Mesenchymal stem cell (in vitro differentiated cells and primary cell): Measurements from ENCODE around the gene C16orf82.

Experiments
- DNase-seq: peaks from one replicate; pipeline ENCODE4 v3.0.0-alpha.2; 2013
- H2AFZ ChIP-seq: one replicate; pipeline ENCODE4 v1.6.1; 2013; ENCODE audit warnings: low read depth, mild to moderate bottlenecking, control low read depth, inconsistent platforms, low read length, moderate library complexity
- H2AK5ac ChIP-seq: 2 replicates; pipeline ENCODE4 v1.6.1; 2013; ENCODE audit warnings: low read length, moderate library complexity, mild to moderate bottlenecking, inconsistent platforms; ENCODE audit not compliant: severe bottlenecking
- H2BK120ac ChIP-seq: one replicate; pipeline ENCODE4 v1.6.1; 2013; ENCODE audit warnings: low read depth, mild to moderate bottlenecking, inconsistent platforms, low read length, moderate library complexity
- H2BK12ac ChIP-seq, 2 experiments: one replicate each; pipeline ENCODE4 v1.6.1; 2013; ENCODE audit warnings: inconsistent platforms in 2 of 2, low read length in 2 of 2, mild to moderate bottlenecking in 2 of 2, moderate library complexity in 2 of 2, control low read depth in 1 of 2
- H2BK15ac ChIP-seq: one replicate; pipeline ENCODE4 v1.6.1; 2013; ENCODE audit warnings: mild to moderate bottlenecking, low read depth, inconsistent platforms; ENCODE audit not compliant: poor library complexity, severe bottlenecking
- H2BK5ac ChIP-seq: 2 replicates; pipeline ENCODE4 v1.6.1; 2013; ENCODE audit warnings: low read depth, mild to moderate bottlenecking, low read length, control low read depth, inconsistent platforms; ENCODE audit not compliant: poor library complexity, severe bottlenecking
- H3K14ac ChIP-seq, 2 experiments: one replicate each; pipeline ENCODE4 v1.6.1; 2013; ENCODE audit warnings: inconsistent platforms in 2 of 2, low read length in 2 of 2, control low read depth in 1 of 2, mild to moderate bottlenecking in 1 of 2, moderate library complexity in 1 of 2
- H3K18ac ChIP-seq, 2 experiments: one replicate each; pipeline ENCODE4 v1.6.1; 2013; ENCODE audit warnings: inconsistent platforms in 2 of 2, low read length in 2 of 2, control low read depth in 1 of 2, low read depth in 1 of 2, mild to moderate bottlenecking in 1 of 2
- H3K23ac ChIP-seq, 2 experiments: one replicate each; pipeline ENCODE4 v1.6.1; 2013; ENCODE audit warnings: inconsistent platforms in 2 of 2, low read length in 2 of 2, mild to moderate bottlenecking in 2 of 2, moderate library complexity in 2 of 2, control low read depth in 1 of 2
- H3K27ac ChIP-seq: 2 replicates; pipeline ENCODE4 v1.5.1; 2013; ENCODE audit warnings: mild to moderate bottlenecking, moderate library complexity, low read length, control low read depth, inconsistent platforms; ENCODE audit not compliant: poor library complexity, severe bottlenecking
- H3K27me3 ChIP-seq, 2 experiments: 2 replicates each; pipeline versions ENCODE4 v1.6.1 to v1.7.0; 2013; ENCODE audit warnings: low read length in 2 of 2, mild to moderate bottlenecking in 2 of 2, moderate library complexity in 2 of 2, control low read depth in 1 of 2, inconsistent platforms in 1 of 2; ENCODE audit not compliant: control insufficient read depth in 1 of 2, insufficient read depth in 1 of 2
- H3K36me3 ChIP-seq, 2 experiments: 2 replicates each; pipeline versions ENCODE4 v1.6.1 to v1.7.0; 2013; ENCODE audit warnings: low read length in 2 of 2, control low read depth in 1 of 2, inconsistent platforms in 1 of 2, low read depth in 1 of 2, mild to moderate bottlenecking in 1 of 2; ENCODE audit not compliant: insufficient read depth in 2 of 2, control insufficient read depth in 1 of 2
- H3K4ac ChIP-seq, 2 experiments: one replicate each; pipeline ENCODE4 v1.6.1; 2013; ENCODE audit warnings: inconsistent platforms in 2 of 2, low read length in 2 of 2, mild to moderate bottlenecking in 2 of 2, moderate library complexity in 2 of 2, control low read depth in 1 of 2, low read depth in 1 of 2
- H3K4me1 ChIP-seq: 2 replicates; pipeline ENCODE4 v1.6.1; 2013; ENCODE audit warnings: low read depth, low read length, control low read depth; ENCODE audit not compliant: control insufficient read depth, insufficient read depth
- H3K4me2 ChIP-seq: 2 replicates; pipeline ENCODE4 v1.6.1; 2013; ENCODE audit warnings: low read length, mild to moderate bottlenecking, inconsistent platforms; ENCODE audit not compliant: poor library complexity, severe bottlenecking
- H3K4me3 ChIP-seq, 2 experiments: 2 replicates each; pipeline versions ENCODE4 v1.5.1 to v1.7.0; 2013; ENCODE audit warnings: low read length in 2 of 2, mild to moderate bottlenecking in 2 of 2, control low read depth in 1 of 2, low read depth in 1 of 2; ENCODE audit not compliant: insufficient read depth in 1 of 2
- H3K79me1 ChIP-seq: replicated peaks from 2 replicates; pipeline ENCODE4 v1.6.1; 2013; ENCODE audit warnings: mild to moderate bottlenecking, control low read depth, low read length, inconsistent platforms; ENCODE audit not compliant: poor library complexity, severe bottlenecking
- H3K9ac ChIP-seq: 2 replicates; pipeline ENCODE4 v1.7.0; 2013; ENCODE audit warnings: mild to moderate bottlenecking, low read length, moderate library complexity
- H3K9me3 ChIP-seq: 2 replicates; pipeline ENCODE4 v1.7.0; 2013; ENCODE audit warnings: mild to moderate bottlenecking, low read length; ENCODE audit not compliant: control insufficient read depth
- H4K8ac ChIP-seq: one replicate; pipeline ENCODE4 v1.6.1; 2013; ENCODE audit warnings: inconsistent platforms, mild to moderate bottlenecking, low read length, moderate library complexity
- H4K91ac ChIP-seq: one replicate; pipeline ENCODE4 v1.6.1; 2013; ENCODE audit warnings: mild to moderate bottlenecking, low read length, inconsistent platforms
- WGBS: methylation state at CpG from one replicate; pipeline ENCODE4 v1.1.7; 2013; ENCODE audit warnings: mixed read lengths; 5-methylcytosine and 5-hydroxymethylcytosine counted together

C16orf82 gene

GRCh38 chr16:27109666-27110523, 43.2 kb downstream of the C16orf82 start:
- H3K4me2 ChIP-seq: peak overlapping the region; percentile 78
- H3K36me3 ChIP-seq: no peaks in the 10 kb centered on the region
- H3K4me1 ChIP-seq: peaks cover 5% of the 10 kb centered on the region
- peak overlapping the region; percentile 68 for H4K91ac ChIP-seq
- no peaks in the 10 kb centered on the region for H3K9me3 ChIP-seq
- peak overlapping the region; percentile 34 for H2BK120ac ChIP-seq
- no peak overlapping the region for H3K14ac ChIP-seq
- H3K27me3 ChIP-seq: peaks cover 5 to 19% of the 10 kb centered on the region in 2 experiments
- H3K23ac ChIP-seq: peak overlapping the region in 1 of 2 experiments; percentile 49
- peak; percentile 80 for DNase-seq
- peak overlapping the region; percentile 97 for H2BK15ac ChIP-seq
- peak overlapping the region in 1 of 2 experiments; percentile 32 for H3K4ac ChIP-seq
- H2AK5ac ChIP-seq: no peak overlapping the region
- H2AFZ ChIP-seq: peak overlapping the region; percentile 54
- WGBS: 16% methylated on average over 22 of the region's 61 CpGs
- no peaks in the 10 kb centered on the region for H3K79me1 ChIP-seq
- H3K4me3 ChIP-seq: peak overlapping the region; percentile 53 to 70
- H3K27ac ChIP-seq: no peak overlapping the region
- peak overlapping the region; percentile 67 to 77 for H3K18ac ChIP-seq
- no peak overlapping the region for H2BK12ac ChIP-seq
- peak overlapping the region; percentile 95 for H4K8ac ChIP-seq
- no peak overlapping the region for H2BK5ac ChIP-seq
- peak overlapping the region; percentile 79 for H3K9ac ChIP-seq

GRCh38 chr16:27110524-27110896, 43.8 kb downstream of the C16orf82 start:
- Histone ChIP-seq H2BK120ac (no peak overlapping the region), H4K8ac (peak overlapping the region; percentile 95), H3K4me1 (peaks cover 5% of the 10 kb centered on the region), H2BK12ac (no peak overlapping the region), H3K9me3 (no peaks in the 10 kb centered on the region), H3K4me3 (peak overlapping the region in 1 of 2 experiments; percentile 68), H3K4me2 (peak overlapping the region; percentile 78), H2BK5ac (no peak overlapping the region), H2AFZ (peak overlapping the region; percentile 54), H3K27ac (no peak overlapping the region), H3K18ac (peak overlapping the region; percentile 67 to 77), H2BK15ac (peak overlapping the region; percentile 97), H2AK5ac (no peak overlapping the region), H4K91ac (peak overlapping the region; percentile 68), H3K9ac (peak overlapping the region; percentile 73), H3K36me3 (no peaks in the 10 kb centered on the region), H3K4ac (no peak overlapping the region), H3K14ac (no peak overlapping the region), H3K79me1 (no peaks in the 10 kb centered on the region), H3K23ac (peak overlapping the region in 1 of 2 experiments; percentile 49), H3K27me3 (peaks cover 5 to 18% of the 10 kb centered on the region in 2 experiments)
- peak; percentile 2 for DNase-seq
- 59% methylated on average over 4 of the region's 7 CpGs for WGBS

GRCh38 chr16:27111486-27111885, 44.8 kb downstream of the C16orf82 start:
- Histone ChIP-seq H4K91ac (peak overlapping the region; percentile 22), H2AFZ (no peak overlapping the region), H2BK12ac (no peak overlapping the region), H3K18ac (no peak overlapping the region), H3K9me3 (no peaks in the 10 kb centered on the region), H3K36me3 (no peaks in the 10 kb centered on the region), H3K79me1 (no peaks in the 10 kb centered on the region), H3K4ac (no peak overlapping the region), H2BK5ac (no peak overlapping the region), H2BK15ac (no peak overlapping the region), H3K23ac (no peak overlapping the region), H3K27me3 (peaks cover 5 to 15% of the 10 kb centered on the region in 2 experiments), H4K8ac (no peak overlapping the region), H3K9ac (no peak overlapping the region), H3K27ac (no peak overlapping the region), H3K14ac (no peak overlapping the region), H2BK120ac (no peak overlapping the region), H2AK5ac (no peak overlapping the region), H3K4me2 (no peak overlapping the region), H3K4me1 (peaks cover 5% of the 10 kb centered on the region), H3K4me3 (no peak overlapping the region)
- WGBS: 75% methylated on average over 5 of the region's 7 CpGs
- DNase-seq: no peak

- Histone ChIP-seq H2BK120ac (no peak overlapping the region), H3K79me1 (no peaks in the 10 kb centered on the region), H2BK12ac (no peak overlapping the region), H3K4me3 (no peak overlapping the region), H3K9ac (no peak overlapping the region), H2BK15ac (no peak overlapping the region), H3K27ac (no peak overlapping the region), H3K4me2 (no peak overlapping the region), H3K14ac (no peak overlapping the region), H3K36me3 (no peaks in the 10 kb centered on the region), H3K18ac (no peak overlapping the region), H2AFZ (no peak overlapping the region), H3K4ac (no peak overlapping the region), H3K4me1 (peaks cover 5% of the 10 kb centered on the region), H2BK5ac (no peak overlapping the region), H4K8ac (no peak overlapping the region), H2AK5ac (no peak overlapping the region), H3K23ac (no peak overlapping the region), H3K27me3 (peaks cover 5 to 14% of the 10 kb centered on the region in 2 experiments), H4K91ac (no peak overlapping the region), H3K9me3 (no peaks in the 10 kb centered on the region)
- no peak for DNase-seq
- 85% methylated on average over 4 of the region's 4 CpGs for WGBS
Measured at GRCh38 chr16:27112093-27112811, 45.5 kb downstream of the C16orf82 start.
